ENCODE data around the gene KRT3.
"Not testable (repeated sequence)": the region's sequence is repeated elsewhere in the genome, so short reads cannot be mapped to it uniquely, and the experiment has no call there.

The KRT3 gene

GRCh38 chr12:52796839-52797528 is 1.1 kb upstream of the KRT3 start:
- DNase-seq: peak in 2 of 3 donors; percentile 23 to 53
- CTCF ChIA-PET: interaction anchor here (2.3 kb wide), 1 partner anchor 11 kb away, joined by 7 read pairs; no protein-coding TSS in a partner anchor
- 86% methylated on average over 3 of the region's 3 CpGs for WGBS (ENCODE audit: insufficient coverage)
- H3K4me1 ChIP-seq (ENCODE audit: control extremely low read depth in 1 of 4, control insufficient read depth in 4 of 4, insufficient read depth in 4 of 4, low read length in 3 of 4): peaks cover 0 to 10% (median 0%) of the 10 kb centered on the region in 4 experiments
- no peaks in the 10 kb centered on the region for H3K36me3 ChIP-seq (ENCODE audit: control insufficient read depth in 4 of 4, insufficient read depth in 4 of 4, low read length in 3 of 4)
- H3K27me3 ChIP-seq (replicated peaks in 2 of 5; ENCODE audit: control insufficient read depth in 4 of 5, insufficient read depth in 5 of 5, low read length in 4 of 5): peaks cover 0 to 3% (median 0%) of the 10 kb centered on the region in 5 experiments
- H3K27ac ChIP-seq (ENCODE audit: insufficient read depth in 1 of 2, low read depth in 1 of 2, low read length in 2 of 2, poor library complexity in 1 of 2, severe bottlenecking in 2 of 2): no peak overlapping the region
- POLR2A ChIA-PET: no interaction called here
- H3K9me3 ChIP-seq (ENCODE audit: control extremely low read depth in 1 of 5, control insufficient read depth in 4 of 5, insufficient read depth in 2 of 5, low read depth in 1 of 5, low read length in 4 of 5): no peaks in the 10 kb centered on the region
- H3K4me3 ChIP-seq (ENCODE audit: control insufficient read depth in 1 of 7, extremely low read depth in 1 of 7, insufficient read depth in 4 of 7, low read depth in 2 of 7, low read length in 6 of 7): no peak overlapping the region

GRCh38 chr12:52796429-52796794 is 495 bp upstream of the KRT3 start:
- POLR2A ChIA-PET: no interaction called here
- H3K27ac ChIP-seq (ENCODE audit: insufficient read depth in 1 of 2, low read depth in 1 of 2, low read length in 2 of 2, poor library complexity in 1 of 2, severe bottlenecking in 2 of 2): no peak overlapping the region
- H3K9me3 ChIP-seq (ENCODE audit: control extremely low read depth in 1 of 5, control insufficient read depth in 4 of 5, insufficient read depth in 2 of 5, low read depth in 1 of 5, low read length in 4 of 5): no peaks in the 10 kb centered on the region
- no peaks in the 10 kb centered on the region for H3K36me3 ChIP-seq (ENCODE audit: control insufficient read depth in 4 of 4, insufficient read depth in 4 of 4, low read length in 3 of 4)
- CTCF ChIA-PET: interaction anchor here (2.3 kb wide), 1 partner anchor 12 kb away, joined by 7 read pairs; no protein-coding TSS in a partner anchor
- WGBS (ENCODE audit: insufficient coverage): 100% methylated on average over 1 of the region's 3 CpGs
- H3K27me3 ChIP-seq (replicated peaks in 2 of 5; ENCODE audit: control insufficient read depth in 4 of 5, insufficient read depth in 5 of 5, low read length in 4 of 5): peaks cover 0 to 7% (median 0%) of the 10 kb centered on the region in 5 experiments
- DNase-seq: no peak
- no peak overlapping the region for H3K4me3 ChIP-seq (ENCODE audit: control insufficient read depth in 1 of 7, extremely low read depth in 1 of 7, insufficient read depth in 4 of 7, low read depth in 2 of 7, low read length in 6 of 7)
- peaks cover 0 to 10% (median 0%) of the 10 kb centered on the region in 4 experiments for H3K4me1 ChIP-seq (ENCODE audit: control extremely low read depth in 1 of 4, control insufficient read depth in 4 of 4, insufficient read depth in 4 of 4, low read length in 3 of 4)

- peaks cover 0 to 11% (median under 1%) of the 10 kb centered on the region in 4 experiments for H3K4me1 ChIP-seq (ENCODE audit: control extremely low read depth in 1 of 4, control insufficient read depth in 4 of 4, insufficient read depth in 4 of 4, low read length in 3 of 4)
- POLR2A ChIA-PET; H3K9me3 ChIP-seq (ENCODE audit: control extremely low read depth in 1 of 5, control insufficient read depth in 4 of 5, insufficient read depth in 2 of 5, low read depth in 1 of 5, low read length in 4 of 5); H3K27me3 ChIP-seq (replicated peaks in 2 of 5; ENCODE audit: control insufficient read depth in 4 of 5, insufficient read depth in 5 of 5, low read length in 4 of 5); DNase-seq; H3K4me3 ChIP-seq (ENCODE audit: control insufficient read depth in 1 of 7, extremely low read depth in 1 of 7, insufficient read depth in 4 of 7, low read depth in 2 of 7, low read length in 6 of 7); H3K27ac ChIP-seq (ENCODE audit: insufficient read depth in 1 of 2, low read depth in 1 of 2, low read length in 2 of 2, poor library complexity in 1 of 2, severe bottlenecking in 2 of 2); H3K36me3 ChIP-seq (ENCODE audit: control insufficient read depth in 4 of 4, insufficient read depth in 4 of 4, low read length in 3 of 4): not testable (repeated sequence)
- 100% methylated on average over 2 of the region's 2 CpGs for WGBS (ENCODE audit: insufficient coverage)
- CTCF ChIA-PET: interaction anchor here (2.3 to 2.4 kb wide), 2 partner anchors 13 to 18 kb away, joined by 7 to 9 read pairs; partner anchors contain the start of gene KRT76
Observed at GRCh38 chr12:52795332-52795674, 614 bp downstream of the KRT3 start.

- ChIA-PET POLR2A (no interaction called here), CTCF (interaction anchor here (2.3 to 2.4 kb wide), 2 partner anchors 14 to 17 kb away, joined by 7 to 9 read pairs; partner anchors contain the start of gene KRT76)
- Histone ChIP-seq H3K36me3 (ENCODE audit: control insufficient read depth in 4 of 4, insufficient read depth in 4 of 4, low read length in 3 of 4) (no peaks in the 10 kb centered on the region), H3K4me1 (ENCODE audit: control extremely low read depth in 1 of 4, control insufficient read depth in 4 of 4, insufficient read depth in 4 of 4, low read length in 3 of 4) (peaks cover 0 to 17% (median 2%) of the 10 kb centered on the region in 4 experiments), H3K27me3 (replicated peaks in 2 of 5; ENCODE audit: control insufficient read depth in 4 of 5, insufficient read depth in 5 of 5, low read length in 4 of 5) (peaks cover 0 to 16% (median 15%) of the 10 kb centered on the region in 5 experiments), H3K4me3 (ENCODE audit: control insufficient read depth in 1 of 7, extremely low read depth in 1 of 7, insufficient read depth in 4 of 7, low read depth in 2 of 7, low read length in 6 of 7) (no peak overlapping the region), H3K9me3 (ENCODE audit: control extremely low read depth in 1 of 5, control insufficient read depth in 4 of 5, insufficient read depth in 2 of 5, low read depth in 1 of 5, low read length in 4 of 5) (no peaks in the 10 kb centered on the region), H3K27ac (ENCODE audit: insufficient read depth in 1 of 2, low read depth in 1 of 2, low read length in 2 of 2, poor library complexity in 1 of 2, severe bottlenecking in 2 of 2) (no peak overlapping the region)
- DNase-seq: peak in 1 of 3 donors; percentile 5
- WGBS (ENCODE audit: insufficient coverage): 90% methylated on average over 4 of the region's 5 CpGs
Observed at GRCh38 chr12:52794479-52795331, 1.2 kb downstream of the KRT3 start.

GRCh38 chr12:52792185-52793029 is 3.5 kb downstream of the KRT3 start:
- DNase-seq: peak in 2 of 3 donors; percentile 39 to 43
- no peaks in the 10 kb centered on the region for H3K9me3 ChIP-seq (ENCODE audit: control extremely low read depth in 1 of 5, control insufficient read depth in 4 of 5, insufficient read depth in 2 of 5, low read depth in 1 of 5, low read length in 4 of 5)
- ChIA-PET CTCF (no interaction called here), POLR2A (no interaction called here)
- WGBS (ENCODE audit: insufficient coverage): 84% methylated on average over 7 of the region's 10 CpGs
- no peak overlapping the region for H3K4me3 ChIP-seq (ENCODE audit: control insufficient read depth in 1 of 7, extremely low read depth in 1 of 7, insufficient read depth in 4 of 7, low read depth in 2 of 7, low read length in 6 of 7)
- peaks cover 0 to 36% (median 17%) of the 10 kb centered on the region in 5 experiments for H3K27me3 ChIP-seq (replicated peaks in 2 of 5; ENCODE audit: control insufficient read depth in 4 of 5, insufficient read depth in 5 of 5, low read length in 4 of 5)
- no peak overlapping the region for H3K27ac ChIP-seq (ENCODE audit: insufficient read depth in 1 of 2, low read depth in 1 of 2, low read length in 2 of 2, poor library complexity in 1 of 2, severe bottlenecking in 2 of 2)
- no peaks in the 10 kb centered on the region for H3K36me3 ChIP-seq (ENCODE audit: control insufficient read depth in 4 of 4, insufficient read depth in 4 of 4, low read length in 3 of 4)
- peaks cover 0 to 18% (median 2%) of the 10 kb centered on the region in 4 experiments for H3K4me1 ChIP-seq (ENCODE audit: control extremely low read depth in 1 of 4, control insufficient read depth in 4 of 4, insufficient read depth in 4 of 4, low read length in 3 of 4)

- Histone ChIP-seq H3K27me3 (replicated peaks in 2 of 5; ENCODE audit: control insufficient read depth in 4 of 5, insufficient read depth in 5 of 5, low read length in 4 of 5) (peaks cover 0 to 44% (median 18%) of the 10 kb centered on the region in 5 experiments), H3K4me1 (ENCODE audit: control extremely low read depth in 1 of 4, control insufficient read depth in 4 of 4, insufficient read depth in 4 of 4, low read length in 3 of 4) (peaks cover 0 to 18% (median 2%) of the 10 kb centered on the region in 4 experiments), H3K36me3 (ENCODE audit: control insufficient read depth in 4 of 4, insufficient read depth in 4 of 4, low read length in 3 of 4) (no peaks in the 10 kb centered on the region), H3K9me3 (ENCODE audit: control extremely low read depth in 1 of 5, control insufficient read depth in 4 of 5, insufficient read depth in 2 of 5, low read depth in 1 of 5, low read length in 4 of 5) (no peaks in the 10 kb centered on the region), H3K4me3 (ENCODE audit: control insufficient read depth in 1 of 7, extremely low read depth in 1 of 7, insufficient read depth in 4 of 7, low read depth in 2 of 7, low read length in 6 of 7) (no peak overlapping the region), H3K27ac (ENCODE audit: insufficient read depth in 1 of 2, low read depth in 1 of 2, low read length in 2 of 2, poor library complexity in 1 of 2, severe bottlenecking in 2 of 2) (no peak overlapping the region)
- POLR2A ChIA-PET: no interaction called here
- DNase-seq: peak in 2 of 3 donors; percentile 5 to 9
- CTCF ChIA-PET: no interaction called here
- WGBS (ENCODE audit: insufficient coverage): 95% methylated on average over 12 of the region's 12 CpGs
Observed at GRCh38 chr12:52791271-52792184, 4.4 kb downstream of the KRT3 start.

Data from common myeloid progenitor, CD34-positive (primary cell).